ENCODE measurements around the gene DUSP10. TPM values are rescaled to one million over a fixed set of nuclear protein-coding genes. Genes with fewer than 3 reads are reported as not detected.

The DUSP10 gene
- total RNA-seq, 1 experiment from 2014 or later: 2.5 TPM

GRCh38 chr1:221664253-221664652 lies 77.6 kb downstream of the DUSP10 start:
- DNase-seq (ENCODE audit: extremely low read depth, low read depth): no peak

GRCh38 chr1:221663321-221663720 lies 78.6 kb downstream of the DUSP10 start:
- no peak for DNase-seq (ENCODE audit: extremely low read depth, low read depth)

GRCh38 chr1:221655766-221656305 lies 86.1 kb downstream of the DUSP10 start:
- DNase-seq (ENCODE audit: extremely low read depth, low read depth): no peak
